ENCODE results near the gene HSPA8.

DNA sequence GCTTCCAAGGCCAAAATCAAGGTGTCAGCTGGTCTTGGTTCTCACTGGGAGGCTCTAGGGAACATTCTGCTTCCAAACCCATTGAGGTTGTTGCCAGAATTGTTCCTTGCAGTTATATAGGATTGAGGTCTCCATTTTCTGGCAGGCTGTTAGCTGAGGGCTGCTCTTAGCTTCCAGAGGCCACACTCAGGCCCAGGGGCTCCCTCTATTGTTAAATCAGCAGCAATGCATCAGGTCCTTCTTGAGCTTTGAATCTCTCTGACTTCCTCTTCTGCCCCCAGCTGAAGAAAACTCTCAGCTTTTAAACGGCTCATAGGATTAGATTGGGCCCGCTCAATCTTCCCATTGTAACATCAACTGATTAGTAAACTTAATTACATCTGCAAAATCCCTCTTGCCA is 41.0 kb downstream of the HSPA8 start:
- TF ChIP-seq, protein P1, sequence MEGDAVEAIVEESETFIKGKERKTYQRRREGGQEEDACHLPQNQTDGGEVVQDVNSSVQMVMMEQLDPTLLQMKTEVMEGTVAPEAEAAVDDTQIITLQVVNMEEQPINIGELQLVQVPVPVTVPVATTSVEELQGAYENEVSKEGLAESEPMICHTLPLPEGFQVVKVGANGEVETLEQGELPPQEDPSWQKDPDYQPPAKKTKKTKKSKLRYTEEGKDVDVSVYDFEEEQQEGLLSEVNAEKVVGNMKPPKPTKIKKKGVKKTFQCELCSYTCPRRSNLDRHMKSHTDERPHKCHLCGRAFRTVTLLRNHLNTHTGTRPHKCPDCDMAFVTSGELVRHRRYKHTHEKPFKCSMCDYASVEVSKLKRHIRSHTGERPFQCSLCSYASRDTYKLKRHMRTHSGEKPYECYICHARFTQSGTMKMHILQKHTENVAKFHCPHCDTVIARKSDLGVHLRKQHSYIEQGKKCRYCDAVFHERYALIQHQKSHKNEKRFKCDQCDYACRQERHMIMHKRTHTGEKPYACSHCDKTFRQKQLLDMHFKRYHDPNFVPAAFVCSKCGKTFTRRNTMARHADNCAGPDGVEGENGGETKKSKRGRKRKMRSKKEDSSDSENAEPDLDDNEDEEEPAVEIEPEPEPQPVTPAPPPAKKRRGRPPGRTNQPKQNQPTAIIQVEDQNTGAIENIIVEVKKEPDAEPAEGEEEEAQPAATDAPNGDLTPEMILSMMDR (IDR thresholded peaks at IDR 0.05), result peak in 2 of 7 experiments; percentile 8 to 10
- no peak for TF ChIP-seq POLR2A (IDR thresholded peaks at IDR 0.05)
- TF ChIP-seq POLR2AphosphoS5 (IDR thresholded peaks at IDR 0.05), result no peak
- TF ChIP-seq EP300 (IDR thresholded peaks at IDR 0.05), result no peak

All from stomach (tissue), 4 donors.